Gastrocnemius medialis (tissue), 4 donors: ENCODE data around the gene COL25A1.

Experiments used
- POLR2A ChIP-seq, 2 donors: fragments of 450-650 bp; IDR thresholded peaks; one replicate each; pipeline ENCODE4 v1.6.1; 2017; ENCODE audit warnings: antibody characterized with exemption in 2 of 2, mild to moderate bottlenecking in 2 of 2, moderate library complexity in 2 of 2
- TF ChIP-seq, protein P1 (sequence below), 5 experiments: fragments of 450-650 bp in 3 of 5; fragments of 200-600 bp in 2 of 5; sonication (generic) in 2 of 5; IDR thresholded peaks in 4 of 5; conservative IDR thresholded peaks in 1 of 5; 1 replicate in 4 of 5; 2 replicates in 1 of 5; pipeline ENCODE4 v1.5.1; 2016 to 2019; ENCODE audit warnings: antibody characterized with exemption in 5 of 5, mild to moderate bottlenecking in 3 of 5, moderate library complexity in 3 of 5

DNA sequence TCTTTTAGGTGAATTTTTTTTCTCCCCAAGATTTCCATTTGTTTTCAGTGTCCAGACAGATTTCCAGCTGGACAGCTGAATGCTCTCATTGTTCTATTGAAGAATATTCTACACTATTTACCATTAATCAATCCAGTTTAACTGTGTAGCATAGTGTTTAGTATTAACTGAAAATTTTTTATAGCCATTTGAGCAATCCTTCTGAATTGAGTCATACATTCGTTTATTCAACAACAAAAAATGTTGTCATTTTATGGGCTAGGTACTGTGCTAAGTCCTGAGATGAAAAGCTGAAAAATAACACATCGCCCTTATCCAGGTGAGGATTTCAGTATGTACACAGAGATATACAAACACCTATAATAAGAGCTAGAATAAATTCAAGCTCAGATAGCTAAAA, 223.3 kb downstream of the COL25A1 start:
- TF ChIP-seq POLR2A (IDR thresholded peaks at IDR 0.05) = no peak
- TF ChIP-seq, protein P1, sequence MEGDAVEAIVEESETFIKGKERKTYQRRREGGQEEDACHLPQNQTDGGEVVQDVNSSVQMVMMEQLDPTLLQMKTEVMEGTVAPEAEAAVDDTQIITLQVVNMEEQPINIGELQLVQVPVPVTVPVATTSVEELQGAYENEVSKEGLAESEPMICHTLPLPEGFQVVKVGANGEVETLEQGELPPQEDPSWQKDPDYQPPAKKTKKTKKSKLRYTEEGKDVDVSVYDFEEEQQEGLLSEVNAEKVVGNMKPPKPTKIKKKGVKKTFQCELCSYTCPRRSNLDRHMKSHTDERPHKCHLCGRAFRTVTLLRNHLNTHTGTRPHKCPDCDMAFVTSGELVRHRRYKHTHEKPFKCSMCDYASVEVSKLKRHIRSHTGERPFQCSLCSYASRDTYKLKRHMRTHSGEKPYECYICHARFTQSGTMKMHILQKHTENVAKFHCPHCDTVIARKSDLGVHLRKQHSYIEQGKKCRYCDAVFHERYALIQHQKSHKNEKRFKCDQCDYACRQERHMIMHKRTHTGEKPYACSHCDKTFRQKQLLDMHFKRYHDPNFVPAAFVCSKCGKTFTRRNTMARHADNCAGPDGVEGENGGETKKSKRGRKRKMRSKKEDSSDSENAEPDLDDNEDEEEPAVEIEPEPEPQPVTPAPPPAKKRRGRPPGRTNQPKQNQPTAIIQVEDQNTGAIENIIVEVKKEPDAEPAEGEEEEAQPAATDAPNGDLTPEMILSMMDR (IDR thresholded peaks at IDR 0.05 in 4 of 5, conservative IDR thresholded peaks at IDR 0.05 in 1 of 5) = no peak
